NCI-H510A (cell line): ENCODE results near the gene MRM2.

ENCODE experiments used
- DNase-seq: peaks from one replicate; lab custom pipeline; 2025; lab: John Stamatoyannopoulos, UW

MRM2 gene

GRCh38 chr7:2247141-2247995 is 5.4 kb upstream of the MRM2 start:
- DNase-seq = no peak

GRCh38 chr7:2245883-2246675 is 4.1 kb upstream of the MRM2 start:
- no peak for DNase-seq

GRCh38 chr7:2244404-2244995 is 2.5 kb upstream of the MRM2 start:
- no peak for DNase-seq

- no peak for DNase-seq
These were observed 1.5 kb upstream of the MRM2 start for GRCh38 chr7:2243458-2243857.

GRCh38 chr7:2242541-2243429 is 780 bp upstream of the MRM2 start:
- no peak for DNase-seq

GRCh38 chr7:2239242-2239641 is 2.8 kb downstream of the MRM2 start:
- DNase-seq = no peak

GRCh38 chr7:2237109-2237602 is 4.8 kb downstream of the MRM2 start:
- peak; percentile 73 for DNase-seq

- no peak for DNase-seq
These were observed 8.1 kb downstream of the MRM2 start for GRCh38 chr7:2233926-2234325.

- DNase-seq = peak; percentile 85
These were observed 9.1 kb downstream of the MRM2 start, which contains the start of gene MAD1L1 for GRCh38 chr7:2232766-2233520. Gene MAD1L1 (minus strand): TSS chr7:2232945. CDS start chr7:2230133, 2,812 bp downstream.

- DNase-seq = no peak
These were observed 9.8 kb downstream of the MRM2 start for GRCh38 chr7:2231992-2232765.

- no peak for DNase-seq
These were observed 11.1 kb downstream of the MRM2 start for GRCh38 chr7:2230882-2231281.

- DNase-seq = no peak
These were observed 11.8 kb downstream of the MRM2 start for GRCh38 chr7:2230226-2230625.

- DNase-seq = no peak
These were observed 12.5 kb downstream of the MRM2 start for GRCh38 chr7:2229467-2229866.

- no peak for DNase-seq
These were observed 13.1 kb downstream of the MRM2 start for GRCh38 chr7:2228921-2229320.

GRCh38 chr7:2227699-2228098 is 14.3 kb downstream of the MRM2 start:
- no peak for DNase-seq

GRCh38 chr7:2225830-2226229 is 16.2 kb downstream of the MRM2 start:
- no peak for DNase-seq

- DNase-seq = no peak
These were observed 16.7 kb downstream of the MRM2 start for GRCh38 chr7:2225336-2225735.

- DNase-seq = no peak
These were observed 17.1 kb downstream of the MRM2 start for GRCh38 chr7:2224934-2225333.

GRCh38 chr7:2224491-2224928 is 17.5 kb downstream of the MRM2 start:
- no peak for DNase-seq

- no peak for DNase-seq
These were observed 18.7 kb downstream of the MRM2 start for GRCh38 chr7:2223321-2223720.
